Spleen (tissue), 7 donors: ENCODE measurements around the gene EYA2.

Source experiments
- POLR2A ChIP-seq, 3 donors: fragments of 450-650 bp; IDR thresholded peaks; one replicate each; pipeline ENCODE4 v1.5.1; 2017; ENCODE audit warnings: antibody characterized with exemption in 3 of 3, mild to moderate bottlenecking in 1 of 3
- POLR2AphosphoS5 ChIP-seq, 3 donors: sonication (generic); formaldehyde crosslinking; IDR thresholded peaks; one replicate each; pipeline ENCODE4 v1.5.1; 2017; ENCODE audit warnings: antibody characterized with exemption in 3 of 3
- TF ChIP-seq, protein P1 (sequence below), 11 experiments: fragments of 200-600 bp in 7 of 11; fragments of 450-650 bp in 4 of 11; sonication (generic) in 4 of 11; IDR thresholded peaks in 8 of 11; conservative IDR thresholded peaks in 3 of 11; 1 replicate in 7 of 11; 2 replicates in 4 of 11; pipeline versions ENCODE4 v1.4.0 to v1.8.0; 2016 to 2021; ENCODE audit warnings: antibody characterized with exemption in 11 of 11, inconsistent platforms in 4 of 11, mild to moderate bottlenecking in 1 of 11
- donor health status: DM: no; HTN: no; CAD: no; lungs with moderate emphysema.
- donor health status: DM: no; HTN: no; CAD: no.
- donor health status: DM: no; HTN: no; CAD: no.

GRCh38 chr20:47210470-47210869 is 315.8 kb downstream of the EYA2 start:
- TF ChIP-seq, protein P1, sequence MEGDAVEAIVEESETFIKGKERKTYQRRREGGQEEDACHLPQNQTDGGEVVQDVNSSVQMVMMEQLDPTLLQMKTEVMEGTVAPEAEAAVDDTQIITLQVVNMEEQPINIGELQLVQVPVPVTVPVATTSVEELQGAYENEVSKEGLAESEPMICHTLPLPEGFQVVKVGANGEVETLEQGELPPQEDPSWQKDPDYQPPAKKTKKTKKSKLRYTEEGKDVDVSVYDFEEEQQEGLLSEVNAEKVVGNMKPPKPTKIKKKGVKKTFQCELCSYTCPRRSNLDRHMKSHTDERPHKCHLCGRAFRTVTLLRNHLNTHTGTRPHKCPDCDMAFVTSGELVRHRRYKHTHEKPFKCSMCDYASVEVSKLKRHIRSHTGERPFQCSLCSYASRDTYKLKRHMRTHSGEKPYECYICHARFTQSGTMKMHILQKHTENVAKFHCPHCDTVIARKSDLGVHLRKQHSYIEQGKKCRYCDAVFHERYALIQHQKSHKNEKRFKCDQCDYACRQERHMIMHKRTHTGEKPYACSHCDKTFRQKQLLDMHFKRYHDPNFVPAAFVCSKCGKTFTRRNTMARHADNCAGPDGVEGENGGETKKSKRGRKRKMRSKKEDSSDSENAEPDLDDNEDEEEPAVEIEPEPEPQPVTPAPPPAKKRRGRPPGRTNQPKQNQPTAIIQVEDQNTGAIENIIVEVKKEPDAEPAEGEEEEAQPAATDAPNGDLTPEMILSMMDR (IDR thresholded peaks at IDR 0.05 in 8 of 11, conservative IDR thresholded peaks at IDR 0.05 in 3 of 11), result no peak
- TF ChIP-seq POLR2A (IDR thresholded peaks at IDR 0.05), result no peak
- no peak for TF ChIP-seq POLR2AphosphoS5 (IDR thresholded peaks at IDR 0.05)
